SK-N-MC (cell line): ENCODE results near the gene APOL1.

Experiments used
- DNase-seq: peaks from one replicate; pipeline ENCODE4 v3.0.0-alpha.2; 2011; ENCODE audit warnings: low read depth, low spot score
- H3K27ac ChIP-seq: fragments of 200-600 bp; sonication (generic); 2 replicates; pipeline ENCODE4 v1.5.1; 2016; ENCODE audit warnings: mixed run types
- H3K36me3 ChIP-seq: fragments of 200-600 bp; sonication (generic); 2 replicates; pipeline ENCODE4 v1.6.1; 2017; ENCODE audit warnings: antibody characterized with exemption, low read length, mixed read lengths; ENCODE audit not compliant: insufficient read depth
- H3K4me3 ChIP-seq: fragments of 200-600 bp; sonication (generic); 2 replicates; pipeline ENCODE4 v1.5.1; 2016
- H3K9ac ChIP-seq: fragments of 200-600 bp; sonication (generic); 2 replicates; pipeline ENCODE4 v1.8.0; 2017; ENCODE audit warnings: mixed run types, mixed read lengths; ENCODE audit not compliant: insufficient read length
- H3K9me3 ChIP-seq: fragments of 200-600 bp; sonication (generic); 2 replicates; pipeline ENCODE4 v1.6.1; 2017; ENCODE audit warnings: low read depth, mild to moderate bottlenecking, antibody characterized with exemption, low read length, moderate library complexity, mixed read lengths
- EZH2 ChIP-seq: fragments of 200-600 bp; sonication (generic); IDR thresholded peaks from one replicate; pipeline ENCODE4 v1.6.1; 2017; ENCODE audit warnings: antibody characterized with exemption
- FOXP2 ChIP-seq: optimal IDR thresholded peaks from 2 replicates; pipeline ENCODE3; 2011; ENCODE audit warnings: mild to moderate bottlenecking, moderate library complexity; ENCODE audit not compliant: insufficient read depth; ENCODE audit errors: extremely low read length, control extremely low read depth
- POLR2AphosphoS5 ChIP-seq: IDR thresholded peaks from 2 replicates; pipeline ENCODE4 v1.6.1; 2012; ENCODE audit warnings: mild to moderate bottlenecking, low read depth, low read length, borderline replicate concordance

Gene APOL1

DNA sequence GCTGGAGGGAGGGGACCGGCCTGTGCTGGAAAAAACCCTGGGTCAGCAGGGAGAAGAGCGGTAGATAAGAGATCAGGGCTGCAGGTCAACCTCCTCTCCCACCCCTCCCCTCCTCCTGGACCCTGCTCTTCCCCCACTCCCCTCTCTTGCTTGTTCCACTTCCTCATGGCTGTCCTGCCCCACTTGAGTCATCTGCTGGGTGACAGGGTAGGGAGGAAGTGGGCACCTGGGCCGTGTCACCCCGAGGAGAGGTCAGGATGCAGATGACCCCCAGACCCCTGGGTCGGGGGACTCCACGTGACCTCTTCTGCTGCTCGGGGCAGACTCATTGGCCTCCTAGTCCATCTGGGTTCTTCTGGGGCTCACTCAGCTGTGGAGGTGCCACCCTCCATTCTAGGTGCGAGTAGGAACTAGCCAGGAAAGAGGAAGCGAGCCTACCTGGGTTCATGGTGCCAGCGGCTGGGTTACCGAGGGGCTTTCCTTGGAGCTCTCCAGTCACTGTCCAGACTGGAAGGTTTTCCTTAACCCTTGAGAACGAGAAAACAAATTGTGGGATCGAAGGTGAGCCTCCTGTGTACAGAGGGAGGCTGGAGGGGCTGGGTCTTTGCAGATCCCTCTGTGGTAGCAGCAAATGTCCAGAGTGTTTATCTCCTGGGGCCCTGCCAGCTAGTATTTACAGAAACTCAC, 20.1 kb upstream of the APOL1 start:
- H3K4me3 ChIP-seq, result no peak overlapping the region
- no peak for DNase-seq
- no peaks in the 10 kb centered on the region for H3K9me3 ChIP-seq
- no peak overlapping the region for H3K9ac ChIP-seq
- peaks cover 6% of the 10 kb centered on the region; the same call in 1 of the 2 replicates for H3K36me3 ChIP-seq
- no peak overlapping the region for H3K27ac ChIP-seq
- no peak for TF ChIP-seq FOXP2

GRCh38 chr22:36233796-36234195, 19.1 kb upstream of the APOL1 start:
- H3K9me3 ChIP-seq, result no peaks in the 10 kb centered on the region
- H3K36me3 ChIP-seq, result peaks cover 6% of the 10 kb centered on the region; the same call in 1 of the 2 replicates
- DNase-seq, result no peak
- TF ChIP-seq FOXP2, result no peak
- TF ChIP-seq EZH2, result no peak
- TF ChIP-seq POLR2AphosphoS5, result no peak
- H3K4me3 ChIP-seq, result no peak overlapping the region
- H3K27ac ChIP-seq, result no peak overlapping the region
- no peak overlapping the region for H3K9ac ChIP-seq

GRCh38 chr22:36234213-36234612, 18.7 kb upstream of the APOL1 start:
- no peaks in the 10 kb centered on the region for H3K9me3 ChIP-seq
- H3K9ac ChIP-seq, result no peak overlapping the region
- TF ChIP-seq FOXP2 (no peak), EZH2 (no peak), POLR2AphosphoS5 (no peak)
- DNase-seq, result no peak
- H3K4me3 ChIP-seq, result no peak overlapping the region
- peaks cover 6% of the 10 kb centered on the region; the same call in 1 of the 2 replicates for H3K36me3 ChIP-seq
- no peak overlapping the region for H3K27ac ChIP-seq

GRCh38 chr22:36234919-36235318, 18.0 kb upstream of the APOL1 start:
- Histone ChIP-seq H3K4me3 (no peak overlapping the region), H3K9ac (no peak overlapping the region), H3K36me3 (peaks cover 6% of the 10 kb centered on the region; the same call in 1 of the 2 replicates), H3K9me3 (no peaks in the 10 kb centered on the region), H3K27ac (no peak overlapping the region)
- no peak for DNase-seq
- TF ChIP-seq POLR2AphosphoS5 (no peak), FOXP2 (no peak), EZH2 (no peak)

DNA sequence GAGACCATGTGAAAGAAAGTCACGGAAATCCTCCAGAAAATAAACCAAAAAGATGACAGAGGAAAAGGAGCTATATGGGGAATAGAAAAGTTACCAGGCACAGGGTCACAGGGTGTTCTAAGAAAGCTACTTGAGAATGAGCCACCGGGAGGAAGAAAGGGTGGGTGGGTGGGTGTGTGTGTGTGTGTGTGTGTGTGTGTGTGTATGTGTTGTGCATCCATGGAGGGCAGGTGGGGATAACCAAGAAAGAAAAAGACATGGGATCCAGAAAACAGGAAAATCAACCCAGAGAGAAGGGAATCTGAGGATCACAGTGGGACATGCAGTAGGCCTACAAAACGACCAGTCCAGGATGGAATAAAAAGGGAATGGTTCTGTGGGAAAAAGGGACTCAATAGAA, 17.3 kb upstream of the APOL1 start:
- Histone ChIP-seq H3K36me3 (peaks cover 6% of the 10 kb centered on the region; the same call in 1 of the 2 replicates), H3K4me3 (no peak overlapping the region), H3K27ac (no peak overlapping the region), H3K9ac (no peak overlapping the region), H3K9me3 (no peaks in the 10 kb centered on the region)
- no peak for TF ChIP-seq POLR2AphosphoS5
- TF ChIP-seq EZH2, result no peak
- no peak for DNase-seq

DNA sequence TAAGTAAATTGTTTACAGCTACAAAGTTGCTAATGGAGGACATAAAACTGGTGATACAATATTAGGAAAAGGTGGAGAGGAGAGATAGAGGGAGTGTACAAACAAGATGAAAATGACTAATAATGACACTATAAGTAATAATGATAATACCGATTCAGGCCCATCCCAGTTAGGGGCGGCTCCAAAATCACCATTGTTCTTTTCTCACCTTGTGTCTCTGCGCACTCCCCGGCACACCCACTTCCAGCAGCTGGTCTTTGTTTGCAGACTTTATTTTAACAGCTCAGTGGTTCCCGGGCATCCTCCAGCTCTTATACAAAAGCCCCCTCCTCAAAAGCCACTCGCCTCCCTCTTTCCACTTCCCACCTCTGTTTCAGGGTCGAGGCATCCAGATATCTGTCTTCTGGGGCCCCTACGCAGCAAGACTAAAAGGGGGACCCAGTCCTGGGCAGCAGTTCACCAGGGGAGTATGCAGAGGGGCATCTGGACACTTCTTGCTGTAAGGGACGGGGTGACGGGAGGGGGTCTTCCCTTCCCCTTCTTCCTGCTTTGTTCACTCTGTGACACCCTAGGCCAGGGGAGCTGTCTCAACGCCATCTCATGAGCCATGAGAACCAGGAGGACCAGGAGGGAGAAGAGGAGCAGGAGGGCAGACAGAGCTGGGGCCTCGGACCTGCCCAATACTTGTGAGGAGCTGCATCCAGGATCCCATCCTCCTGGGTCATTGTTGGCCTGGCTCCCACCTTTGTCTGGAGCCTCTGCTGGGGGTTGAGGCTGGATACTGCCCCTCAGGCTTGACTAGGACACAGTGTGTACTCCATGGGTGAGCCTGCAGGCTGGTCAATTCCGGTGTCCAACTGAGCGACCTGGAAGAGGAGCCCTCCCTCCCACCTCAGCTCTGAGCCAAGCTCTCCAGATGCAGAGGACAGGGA, 16.3 kb upstream of the APOL1 start:
- Histone ChIP-seq H3K27ac (no peak overlapping the region), H3K4me3 (no peak overlapping the region), H3K36me3 (peaks cover 6% of the 10 kb centered on the region; the same call in 1 of the 2 replicates), H3K9ac (no peak overlapping the region), H3K9me3 (no peaks in the 10 kb centered on the region)
- DNase-seq, result no peak
- TF ChIP-seq POLR2AphosphoS5, result no peak
- TF ChIP-seq FOXP2, result no peak
- TF ChIP-seq EZH2, result no peak

DNA sequence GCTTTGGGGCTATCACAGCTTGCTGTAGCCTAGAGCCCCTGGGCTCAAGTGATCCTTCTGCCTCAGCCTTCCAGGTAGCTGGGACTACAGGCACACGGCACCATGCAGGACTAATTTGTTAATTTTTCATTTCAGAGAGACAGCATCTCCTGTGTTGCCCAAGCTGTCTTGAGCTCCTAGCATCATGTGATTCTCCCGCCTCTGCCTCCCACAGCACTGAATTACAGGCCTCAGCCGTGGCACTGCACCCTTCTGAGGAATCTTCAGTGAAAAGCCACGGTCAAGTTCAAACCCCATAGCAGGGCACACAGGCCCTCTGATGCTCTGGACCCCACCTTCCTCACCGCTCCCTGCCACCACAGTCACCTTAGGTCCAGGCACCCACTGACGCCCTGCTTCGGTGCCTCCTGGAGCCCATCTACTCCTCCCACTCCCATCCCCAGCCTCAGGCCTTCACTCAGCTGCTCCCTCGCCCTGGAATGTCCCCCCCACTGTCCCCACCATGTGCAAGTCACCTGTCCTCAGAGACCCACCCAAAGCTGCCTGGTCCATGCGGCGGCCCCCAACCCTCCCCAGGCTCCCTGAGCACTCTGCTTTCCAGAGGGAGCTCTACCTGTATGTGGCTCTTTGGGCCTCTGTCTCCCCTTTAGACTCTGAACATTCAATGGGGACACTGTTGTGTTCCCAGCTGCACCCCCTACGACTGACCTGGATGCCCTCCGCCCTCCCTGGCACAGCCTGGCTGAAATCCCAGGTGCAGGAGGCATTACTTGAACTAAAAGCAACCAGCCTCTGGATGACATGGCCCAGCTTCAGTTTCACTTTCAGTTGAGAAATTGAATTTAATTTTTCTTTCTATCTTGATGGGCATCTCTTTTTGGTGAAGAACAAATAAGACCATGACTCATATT, 15.2 kb upstream of the APOL1 start:
- Histone ChIP-seq H3K4me3 (peak overlapping the region; percentile 85; the same call in 1 of the 2 replicates), H3K36me3 (peaks cover 6% of the 10 kb centered on the region; the same call in 1 of the 2 replicates), H3K27ac (no peak overlapping the region), H3K9ac (no peak overlapping the region), H3K9me3 (no peaks in the 10 kb centered on the region)
- no peak for TF ChIP-seq POLR2AphosphoS5
- no peak for TF ChIP-seq FOXP2
- TF ChIP-seq EZH2, result no peak
- DNase-seq, result no peak

DNA sequence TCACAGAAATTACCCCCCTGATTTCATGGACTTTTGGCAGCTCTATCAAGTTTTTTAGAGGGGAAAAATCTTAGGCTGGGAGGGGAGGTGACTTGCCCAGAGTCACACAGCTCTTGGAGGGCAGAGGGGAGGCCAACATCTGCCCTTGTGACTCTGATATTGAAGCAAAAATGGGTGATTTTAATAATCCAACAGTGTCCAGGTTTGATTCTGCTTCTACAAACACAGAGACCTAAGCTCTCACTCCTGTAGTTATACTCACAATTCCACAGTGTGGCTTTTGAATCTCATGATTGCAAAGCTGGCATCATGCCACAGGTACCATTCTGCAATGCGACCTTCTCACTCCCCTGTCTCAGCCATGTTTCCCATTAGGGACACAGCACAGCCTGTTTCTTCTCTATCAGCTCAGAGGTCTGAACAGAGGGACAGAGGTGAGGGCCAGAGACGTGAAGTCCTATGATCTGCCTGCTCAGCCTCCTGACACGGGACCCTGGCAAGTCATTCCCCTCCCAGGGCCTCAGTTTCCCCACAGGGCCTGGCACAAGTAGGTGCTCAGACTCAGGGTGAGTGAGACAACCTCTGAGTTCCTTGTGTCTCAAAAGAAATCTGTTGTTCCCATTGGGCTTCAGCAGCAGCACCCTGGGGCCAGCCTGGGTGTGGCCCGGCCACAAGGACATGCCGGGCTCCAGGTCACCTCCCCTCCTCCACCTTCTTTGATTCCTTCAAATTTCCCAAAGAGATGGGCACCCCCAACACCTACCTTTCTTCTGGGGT, 14.4 kb upstream of the APOL1 start:
- DNase-seq, result no peak
- Histone ChIP-seq H3K36me3 (peaks cover 6% of the 10 kb centered on the region; the same call in 1 of the 2 replicates), H3K27ac (peak overlapping the region; percentile 67), H3K9me3 (no peaks in the 10 kb centered on the region), H3K9ac (peak overlapping the region; percentile 79), H3K4me3 (peak overlapping the region; percentile 85)
- no peak for TF ChIP-seq EZH2
- TF ChIP-seq FOXP2, result no peak
- TF ChIP-seq POLR2AphosphoS5, result no peak
